B cell (primary cell): Measurements from ENCODE around the gene NLRP4.

Experiments used
- EZH2 ChIP-seq: IDR thresholded peaks from 2 replicates; pipeline ENCODE4 v1.6.1; 2012; ENCODE audit warnings: borderline replicate concordance, low read depth, mild to moderate bottlenecking, moderate library complexity, low read length; ENCODE audit not compliant: insufficient read depth, poor library complexity, severe bottlenecking
- TF ChIP-seq, protein P1 (sequence below): fragments of 200-600 bp; IDR thresholded peaks from one replicate; pipeline ENCODE4 v1.8.0; 2022; ENCODE audit warnings: antibody characterized with exemption, mild to moderate bottlenecking

DNA sequence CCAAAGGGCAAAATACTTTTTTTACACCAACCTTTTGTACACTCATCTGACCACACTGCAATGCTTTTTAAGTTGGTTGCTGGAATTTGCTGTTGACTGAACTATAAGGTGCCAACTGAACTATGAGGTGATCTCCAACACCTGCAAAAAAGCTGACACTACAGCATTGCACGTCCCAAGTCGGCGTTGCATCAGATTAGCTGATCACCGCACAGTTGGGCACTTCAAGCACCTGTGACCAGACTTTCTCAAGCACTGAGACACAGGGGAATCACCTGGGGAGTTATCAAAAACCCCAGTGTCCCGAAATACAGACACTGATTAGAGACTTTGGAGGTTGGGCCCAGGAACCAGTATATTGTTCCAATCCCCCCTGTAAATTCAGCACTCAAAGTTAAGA lies 5.7 kb upstream of the NLRP4 start:
- TF ChIP-seq, protein P1, sequence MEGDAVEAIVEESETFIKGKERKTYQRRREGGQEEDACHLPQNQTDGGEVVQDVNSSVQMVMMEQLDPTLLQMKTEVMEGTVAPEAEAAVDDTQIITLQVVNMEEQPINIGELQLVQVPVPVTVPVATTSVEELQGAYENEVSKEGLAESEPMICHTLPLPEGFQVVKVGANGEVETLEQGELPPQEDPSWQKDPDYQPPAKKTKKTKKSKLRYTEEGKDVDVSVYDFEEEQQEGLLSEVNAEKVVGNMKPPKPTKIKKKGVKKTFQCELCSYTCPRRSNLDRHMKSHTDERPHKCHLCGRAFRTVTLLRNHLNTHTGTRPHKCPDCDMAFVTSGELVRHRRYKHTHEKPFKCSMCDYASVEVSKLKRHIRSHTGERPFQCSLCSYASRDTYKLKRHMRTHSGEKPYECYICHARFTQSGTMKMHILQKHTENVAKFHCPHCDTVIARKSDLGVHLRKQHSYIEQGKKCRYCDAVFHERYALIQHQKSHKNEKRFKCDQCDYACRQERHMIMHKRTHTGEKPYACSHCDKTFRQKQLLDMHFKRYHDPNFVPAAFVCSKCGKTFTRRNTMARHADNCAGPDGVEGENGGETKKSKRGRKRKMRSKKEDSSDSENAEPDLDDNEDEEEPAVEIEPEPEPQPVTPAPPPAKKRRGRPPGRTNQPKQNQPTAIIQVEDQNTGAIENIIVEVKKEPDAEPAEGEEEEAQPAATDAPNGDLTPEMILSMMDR, result no peak
- TF ChIP-seq EZH2, result no peak
